ENCODE results near the gene STK11IP.

GRCh38 chr2:219595256-219595655 is 2.4 kb upstream of the STK11IP start:
- TF ChIP-seq POLR2A (IDR thresholded peaks at IDR 0.05; ENCODE audit: low read length) (no peak), GATA1 (IDR thresholded peaks at IDR 0.05; ENCODE audit: low read depth, low read length) (no peak)

Data from erythroblast (primary cell).